Transverse colon (tissue), 3 donors: ENCODE results near the gene PTPRR.

ENCODE experiments used
- EP300 ChIP-seq: sonication (generic); formaldehyde crosslinking; IDR thresholded peaks from one replicate; pipeline ENCODE4 v1.6.1; 2017; ENCODE audit warnings: antibody characterized with exemption, low read depth
- POLR2AphosphoS5 ChIP-seq, 3 donors: sonication (generic); formaldehyde crosslinking; IDR thresholded peaks; one replicate each; pipeline ENCODE4 v1.6.1; 2016; ENCODE audit warnings: antibody characterized with exemption in 3 of 3

DNA sequence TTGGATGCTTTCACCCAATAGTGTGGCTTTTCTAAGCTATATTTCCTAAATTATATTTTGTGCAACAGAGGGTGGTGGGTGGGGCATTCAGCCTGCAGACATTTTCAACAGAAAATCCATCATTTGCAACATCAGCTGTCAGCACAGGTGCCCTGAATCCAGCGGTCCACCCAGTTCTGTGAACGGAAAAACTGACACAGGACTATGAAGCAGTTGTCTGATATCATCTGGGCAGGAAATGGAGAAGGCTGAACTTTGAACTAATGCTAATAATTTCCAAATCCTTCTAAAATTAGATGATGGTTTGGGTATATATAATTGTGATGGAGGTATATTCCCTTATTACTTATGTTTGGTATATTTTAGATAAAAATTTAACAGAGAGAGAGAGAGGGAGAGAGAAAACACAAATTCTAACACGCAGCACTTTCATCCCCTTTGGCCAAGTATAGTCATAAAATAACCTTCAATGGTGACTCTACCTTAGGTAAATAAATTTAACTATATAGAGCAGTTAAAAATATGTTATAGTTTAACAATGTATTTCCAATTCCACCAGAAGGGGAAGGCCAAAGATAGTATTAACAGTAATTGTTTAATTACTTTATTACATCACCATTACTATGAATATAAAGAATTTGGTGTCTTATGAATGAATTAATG, 225.0 kb downstream of the PTPRR start:
- TF ChIP-seq POLR2AphosphoS5 (IDR thresholded peaks at IDR 0.05) (no peak), EP300 (no peak)
